Hematopoietic multipotent progenitor cell treated with erythropoietin and hydrocortisone succinate and interleukin-3 and kit ligand, for 6 days (in vitro differentiated cells): ENCODE results near the gene FOXN3.
"Not testable (repeated sequence)": the region's sequence is repeated elsewhere in the genome, so short reads cannot be mapped to it uniquely, and the experiment has no call there.

Experiments used
- DNase-seq: peaks from one replicate; pipeline ENCODE4 v3.0.0-alpha.2; 2015

FOXN3 gene

DNA sequence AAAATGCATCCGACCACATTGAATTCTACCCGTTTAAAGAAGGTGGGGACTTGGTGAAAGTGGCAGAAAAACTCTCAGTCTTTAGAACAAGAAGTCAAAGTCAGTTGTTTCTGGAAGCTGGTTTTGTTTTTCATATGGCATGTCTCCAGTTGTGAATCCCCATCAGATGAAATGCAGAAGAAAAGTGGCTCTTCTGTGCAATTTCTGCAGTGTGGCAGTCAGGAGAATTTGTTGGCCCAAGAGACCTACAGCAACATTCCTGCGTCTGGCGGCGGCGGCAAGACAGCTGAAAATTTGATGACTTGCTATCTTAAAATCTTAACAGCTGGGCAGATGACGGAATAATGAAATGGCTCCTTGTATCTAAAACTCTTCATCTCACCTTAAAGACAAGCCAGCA is 201.5 kb downstream of the FOXN3 start:
- DNase-seq = no peak

DNA sequence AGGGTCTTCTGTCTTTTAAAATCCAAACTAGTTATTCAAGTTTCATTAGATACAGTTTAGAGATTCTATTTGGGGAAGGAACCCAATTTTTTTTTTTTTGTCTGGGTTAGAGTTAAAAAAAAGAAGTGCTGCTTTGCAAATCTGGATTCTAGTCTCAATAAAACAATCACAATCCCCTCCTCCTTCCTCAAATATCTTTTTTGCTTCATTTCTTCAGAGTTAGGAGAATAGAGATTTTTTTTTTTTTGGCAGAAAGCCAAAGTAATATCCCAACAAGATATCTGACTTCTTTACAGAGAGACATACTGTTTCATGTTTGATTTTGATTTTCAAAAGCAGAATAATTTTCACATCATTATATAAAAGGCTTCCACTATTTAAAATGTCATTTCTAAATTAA is 201.9 kb downstream of the FOXN3 start:
- no peak for DNase-seq

DNA sequence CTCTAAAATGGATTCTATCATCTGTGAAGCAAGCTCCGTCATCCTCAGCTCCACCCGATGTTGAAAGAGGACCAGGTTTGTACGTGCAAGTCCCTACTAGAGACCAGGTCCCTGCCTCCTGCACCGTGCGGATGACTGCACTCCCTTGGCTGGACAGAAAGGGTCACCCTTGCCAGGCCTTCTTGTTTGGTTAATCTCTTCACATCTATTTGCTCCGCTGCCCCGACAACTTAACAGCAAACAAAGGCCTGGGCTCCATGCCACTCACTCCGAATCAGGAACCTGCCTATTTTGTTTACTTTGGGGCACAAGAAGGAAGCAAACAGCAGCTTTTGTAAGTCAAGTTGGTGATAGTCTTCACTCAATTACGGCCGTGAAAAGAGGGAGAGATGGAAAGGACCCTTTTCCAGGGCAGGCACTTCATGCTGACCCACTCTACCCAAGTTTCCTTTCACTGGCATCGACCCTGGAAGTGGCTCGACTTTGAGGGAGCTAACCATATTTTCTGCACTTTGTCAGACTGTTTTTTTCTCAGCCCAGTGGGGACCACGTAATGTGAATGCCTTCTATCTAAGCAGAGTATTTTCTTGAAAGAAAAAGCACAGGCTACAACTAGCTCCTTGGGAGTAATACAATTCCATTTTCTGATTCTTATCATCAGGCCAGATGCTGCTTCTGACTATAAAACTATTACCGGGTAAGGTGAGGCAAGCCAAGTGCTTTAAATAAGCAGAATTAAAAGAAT is 202.6 kb downstream of the FOXN3 start:
- DNase-seq = peak; percentile 19

DNA sequence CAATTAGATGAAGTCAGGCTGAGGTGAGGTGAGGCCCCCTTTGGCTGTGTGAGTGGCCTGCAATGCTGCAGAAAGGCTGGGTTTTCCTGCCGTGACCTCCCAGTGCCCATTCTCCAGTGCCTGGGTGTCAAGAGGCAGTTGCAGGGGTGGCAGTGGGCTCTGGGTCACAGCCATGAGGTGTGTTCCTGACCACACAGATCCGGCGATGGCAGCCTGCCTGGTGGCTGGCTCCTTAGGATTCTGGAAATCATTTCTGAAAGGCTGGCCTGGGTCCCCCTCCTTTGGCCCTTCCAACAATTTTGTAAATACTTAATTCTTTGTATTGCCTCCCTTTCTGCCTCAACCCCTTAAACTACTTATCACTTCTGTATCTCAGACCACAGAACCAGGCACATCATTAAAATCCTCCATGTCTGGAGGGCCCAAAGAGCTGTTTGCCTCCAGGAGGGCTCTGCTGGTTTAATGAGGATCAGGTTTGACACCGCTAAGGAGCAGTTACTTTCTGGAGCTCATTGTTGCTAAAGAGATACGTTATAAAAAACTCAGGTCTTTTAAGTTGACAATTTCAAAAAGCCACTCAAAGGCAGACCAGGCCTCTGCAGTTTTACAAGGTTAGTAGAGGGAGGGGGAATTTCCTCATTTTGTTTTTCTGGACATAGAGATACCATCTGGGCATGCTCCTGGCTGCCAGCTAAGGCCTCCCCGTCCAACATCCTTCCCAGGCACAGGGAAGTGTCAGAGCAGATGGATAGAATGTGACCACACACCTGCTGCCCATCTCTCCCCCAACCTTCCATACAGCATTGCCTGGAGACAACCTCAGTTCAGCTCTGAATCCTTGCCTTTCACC is 204.4 kb downstream of the FOXN3 start:
- DNase-seq = no peak

DNA sequence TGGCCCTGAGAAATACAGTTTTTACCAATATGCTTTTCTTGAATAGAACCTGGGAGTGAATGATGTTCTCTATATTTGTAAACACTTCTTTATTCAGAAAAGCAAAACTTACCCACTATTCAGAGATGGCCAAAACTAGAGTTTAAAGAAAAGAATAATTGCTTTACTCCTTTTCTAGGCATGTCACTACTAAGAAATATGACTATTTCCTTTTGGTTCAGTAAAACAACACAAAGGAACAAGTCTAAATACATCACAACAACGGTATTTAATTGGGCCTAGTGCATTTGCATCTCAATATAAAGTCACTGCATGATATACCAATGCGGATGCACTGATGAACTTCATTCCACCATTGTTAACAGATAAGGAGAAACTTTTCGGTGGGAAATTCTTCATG is 207.5 kb downstream of the FOXN3 start:
- no peak for DNase-seq

DNA sequence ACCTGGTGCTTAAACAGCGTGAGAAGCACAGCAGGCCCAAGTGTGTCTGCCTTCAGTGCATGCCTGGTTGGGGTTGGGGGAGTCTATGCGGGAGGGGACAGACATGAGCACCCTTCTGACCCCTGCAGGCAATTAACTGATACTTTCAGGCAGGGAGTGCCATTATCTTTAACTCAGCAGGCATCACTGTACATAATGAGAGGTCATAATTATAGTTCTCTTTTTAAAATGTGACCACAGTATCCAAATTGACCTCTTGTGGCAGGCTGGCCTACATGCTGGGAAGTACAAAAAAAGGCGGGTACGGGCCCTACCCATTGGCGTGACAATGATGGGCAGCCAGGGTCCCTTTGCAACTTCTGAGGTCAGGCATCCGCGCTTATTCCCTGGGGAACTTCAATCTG is 209.1 kb downstream of the FOXN3 start:
- DNase-seq = peak; percentile 40

DNA sequence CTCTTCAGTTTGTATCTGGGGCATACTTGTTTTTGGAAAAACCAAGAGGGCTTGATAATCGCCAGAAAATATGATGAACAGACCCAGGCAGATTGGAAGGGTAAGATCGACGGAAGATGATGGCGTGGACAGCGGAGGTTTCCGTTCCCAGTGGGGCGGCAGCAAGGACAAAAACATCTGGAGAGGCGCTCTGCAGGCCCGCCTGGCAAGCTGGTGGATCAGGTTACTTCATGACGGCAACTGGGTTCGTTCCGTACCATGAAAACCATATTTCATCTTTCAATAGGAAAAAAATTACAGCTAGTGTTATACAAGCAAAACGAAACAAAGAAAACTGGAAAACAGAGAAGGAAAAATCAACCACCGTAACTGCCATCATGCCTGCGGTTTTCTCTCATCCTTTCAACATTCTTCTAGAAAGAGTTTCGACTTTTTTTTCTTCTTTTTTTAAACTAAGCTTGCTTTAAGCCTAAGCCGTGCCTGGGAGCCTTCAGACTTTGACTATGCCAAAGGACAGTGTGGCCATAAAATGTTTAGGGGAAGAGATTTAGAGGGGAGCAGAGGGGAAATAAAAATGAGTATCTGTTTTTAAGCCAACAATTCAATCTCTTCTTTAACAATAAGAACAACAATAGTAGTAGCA is 210.5 kb downstream of the FOXN3 start:
- DNase-seq = no peak

DNA sequence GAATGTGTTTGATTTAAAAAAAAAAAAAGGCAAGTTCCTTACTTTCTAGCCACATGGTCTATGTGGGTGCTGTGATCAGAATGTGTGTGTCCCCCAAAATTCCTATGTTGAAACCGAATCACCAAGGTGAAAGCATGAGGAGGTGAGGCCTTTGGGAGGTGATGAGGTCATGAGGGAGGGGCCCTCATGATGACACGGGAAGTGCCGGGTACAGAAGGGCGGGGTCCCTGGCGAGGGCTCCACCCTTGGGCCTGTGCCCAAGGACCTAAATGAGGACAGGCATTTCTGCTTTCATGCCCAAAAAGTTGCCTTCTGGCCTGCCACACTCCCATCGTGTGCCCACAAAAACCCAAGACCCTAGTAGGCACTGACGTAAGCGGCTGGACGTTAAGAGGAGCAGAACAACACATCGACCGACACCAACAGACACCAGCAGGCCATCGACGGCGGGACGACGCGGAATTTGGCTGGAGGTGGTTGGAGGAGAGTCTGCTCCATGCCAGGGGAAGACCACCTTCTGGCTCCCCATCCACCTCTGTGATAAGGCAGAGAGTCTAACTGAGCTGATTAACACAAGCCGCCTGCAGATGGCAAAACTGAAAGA is 211.8 kb downstream of the FOXN3 start:
- peak; percentile 68 for DNase-seq

DNA sequence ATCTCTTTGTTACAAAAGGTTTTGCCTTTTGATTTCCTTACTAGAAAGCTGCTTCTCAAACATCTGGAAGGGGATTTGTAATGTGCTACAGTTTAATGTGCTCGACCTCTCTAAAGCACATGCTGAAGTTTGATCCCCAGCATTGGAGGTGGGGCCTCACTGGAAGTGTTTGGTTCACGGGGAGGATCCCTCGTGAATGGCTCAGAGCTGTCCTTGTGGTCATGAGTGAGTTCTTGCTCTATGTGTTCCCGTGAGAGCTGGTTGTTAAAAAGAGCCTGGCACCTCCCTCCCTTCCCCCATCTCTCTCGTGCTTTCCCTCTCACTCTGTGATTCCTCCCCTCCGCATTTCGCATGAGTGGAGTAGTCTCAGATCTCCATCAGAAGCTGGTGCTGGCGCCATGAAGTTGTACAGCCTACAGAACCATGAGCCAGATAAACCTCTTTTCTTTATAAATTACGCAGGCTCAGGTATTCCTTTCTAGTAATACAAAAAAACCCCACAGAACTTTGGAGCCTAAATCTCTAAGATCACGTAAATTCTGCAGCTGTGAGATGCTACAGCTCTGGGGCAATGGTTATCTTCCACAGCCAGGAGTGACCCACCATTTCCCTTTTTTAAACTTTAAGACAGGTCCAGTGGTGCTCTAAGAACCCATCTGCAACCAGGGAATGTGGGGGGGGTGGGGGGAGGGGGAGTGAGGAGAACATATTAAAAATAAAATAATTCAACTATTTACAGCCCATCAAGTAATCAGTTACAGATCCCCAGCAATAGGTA is 214.4 kb downstream of the FOXN3 start:
- DNase-seq = no peak

DNA sequence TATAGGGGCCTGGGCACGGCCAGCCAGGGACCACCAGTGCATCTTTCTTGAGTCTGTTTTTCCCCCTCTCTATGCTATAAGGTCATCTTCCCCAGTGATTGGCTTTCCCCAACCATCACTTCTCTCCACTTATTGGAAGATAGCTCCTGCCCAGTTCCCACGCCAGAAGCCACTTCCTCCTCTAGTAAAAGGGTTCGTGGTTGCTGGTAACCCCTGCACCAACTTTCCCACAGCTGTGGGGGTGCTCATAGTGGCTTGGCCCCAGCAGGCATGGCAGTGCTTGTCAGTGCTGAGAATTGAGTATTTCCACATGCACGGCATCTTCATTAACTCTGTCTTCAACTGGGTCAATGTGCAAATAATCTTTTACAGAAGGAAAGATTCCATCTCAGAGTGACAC is 215.4 kb downstream of the FOXN3 start:
- no peak for DNase-seq

DNA sequence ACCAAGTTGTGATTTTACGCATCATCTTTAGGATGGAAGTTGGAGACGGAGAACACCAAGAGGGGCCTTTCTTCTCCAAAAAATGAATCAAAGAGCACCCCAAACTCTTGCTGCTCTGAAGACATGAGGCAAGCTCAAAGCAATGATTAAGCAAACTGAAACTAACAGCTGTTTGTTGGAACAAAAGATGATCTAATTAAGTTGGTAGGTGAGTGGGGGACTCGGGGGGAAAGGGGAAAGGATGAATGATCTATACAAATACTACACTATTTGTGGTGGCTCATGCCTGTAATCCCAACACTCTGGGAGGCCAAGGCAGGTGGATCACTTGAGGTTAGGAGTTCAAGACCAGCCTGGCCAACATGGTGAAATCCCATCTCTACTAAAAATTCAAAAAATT is 217.7 kb downstream of the FOXN3 start:
- DNase-seq = not testable (repeated sequence)

DNA sequence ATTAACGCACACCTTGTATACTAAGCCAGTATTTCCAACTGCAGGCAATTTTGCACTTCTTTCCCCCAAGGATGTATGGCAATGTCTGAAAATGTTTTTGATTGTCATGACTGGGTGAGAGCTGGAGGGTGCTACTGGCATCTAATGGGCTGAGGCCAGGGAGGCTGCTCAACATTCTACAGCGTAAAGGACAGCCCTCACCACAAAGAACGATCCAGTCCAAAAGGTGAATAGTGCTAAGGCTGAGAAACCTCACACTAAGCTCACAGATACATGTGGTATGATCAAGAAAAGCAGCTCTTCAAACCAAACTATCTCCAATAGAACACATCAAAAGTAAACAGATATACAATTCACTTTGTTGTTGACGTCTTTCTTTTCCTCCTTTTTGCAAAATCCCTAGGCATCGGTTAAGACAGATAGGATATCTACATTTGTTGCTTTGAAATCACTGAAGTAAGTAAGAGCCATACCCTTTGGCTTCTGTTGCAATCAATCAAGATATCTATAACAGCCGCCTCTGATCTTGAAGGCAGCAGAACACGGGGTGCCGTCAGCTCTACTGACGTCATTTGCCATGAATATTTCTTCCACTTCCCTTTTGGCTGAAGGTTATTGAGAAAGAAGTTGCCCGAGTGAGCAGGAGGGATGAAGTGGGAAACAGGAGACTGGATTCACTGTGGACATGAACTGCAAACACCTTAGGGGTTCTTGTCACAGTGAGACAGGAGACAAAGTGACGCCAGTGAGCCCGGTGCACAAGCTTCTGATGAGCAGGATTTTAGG is 218.3 kb downstream of the FOXN3 start:
- DNase-seq = peak; percentile 49

DNA sequence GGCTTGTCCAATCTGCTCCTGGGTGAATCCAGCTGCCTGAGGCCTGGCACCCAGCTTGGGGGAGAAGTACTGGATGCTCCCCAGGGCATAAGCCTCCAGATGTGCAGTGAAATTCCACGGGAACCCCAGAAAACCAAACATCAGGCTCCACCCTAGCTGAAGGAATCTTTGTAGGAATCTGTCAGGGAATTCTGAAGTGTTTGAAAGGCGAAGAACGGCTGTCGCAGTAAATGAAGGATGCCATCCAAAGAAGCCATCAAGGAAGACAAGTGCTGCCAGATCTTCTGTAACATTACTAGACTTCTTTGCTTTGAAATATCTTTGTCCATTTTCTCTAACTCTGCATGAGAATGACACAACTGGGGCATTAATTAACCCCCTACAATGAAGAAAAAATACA is 219.4 kb downstream of the FOXN3 start:
- no peak for DNase-seq

DNA sequence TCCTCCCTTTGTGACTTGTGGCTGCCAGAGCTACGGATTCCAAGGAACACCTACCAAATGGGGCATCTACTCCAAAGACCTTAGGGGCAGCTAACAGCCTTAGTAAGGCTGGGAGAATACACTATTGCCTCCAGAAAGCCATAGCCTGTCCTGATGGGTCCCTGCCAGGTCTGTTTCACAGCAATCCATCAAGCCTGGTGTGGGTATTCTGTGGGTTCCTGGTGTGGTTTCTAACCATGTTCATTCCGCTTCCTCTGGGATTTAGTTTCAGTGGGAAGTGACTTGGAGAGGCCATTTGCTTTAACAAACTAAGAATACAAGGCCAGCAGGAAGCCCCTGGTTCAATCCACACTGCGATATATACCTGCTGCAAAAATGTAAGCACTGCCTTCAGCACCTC is 220.5 kb downstream of the FOXN3 start:
- DNase-seq = no peak

DNA sequence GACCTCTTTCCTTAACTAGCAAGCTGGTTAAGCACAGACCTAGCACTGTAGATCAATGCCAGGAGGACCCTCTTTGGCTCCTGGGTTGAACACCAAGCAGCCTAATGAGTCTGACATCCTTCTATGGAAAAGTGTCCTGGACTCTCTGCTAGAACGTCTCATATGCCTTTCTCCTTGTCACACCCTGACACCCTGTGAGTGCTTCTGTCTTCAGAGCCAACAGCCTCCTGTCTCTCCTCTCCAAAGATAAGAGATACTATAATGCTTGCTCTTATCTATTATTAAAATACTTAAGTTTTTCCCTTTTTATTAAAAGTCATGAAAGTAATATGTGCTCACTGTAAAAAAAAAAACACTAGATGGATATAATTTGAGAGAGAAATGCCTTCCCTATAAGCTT is 222.7 kb downstream of the FOXN3 start:
- DNase-seq = peak; percentile 71

DNA sequence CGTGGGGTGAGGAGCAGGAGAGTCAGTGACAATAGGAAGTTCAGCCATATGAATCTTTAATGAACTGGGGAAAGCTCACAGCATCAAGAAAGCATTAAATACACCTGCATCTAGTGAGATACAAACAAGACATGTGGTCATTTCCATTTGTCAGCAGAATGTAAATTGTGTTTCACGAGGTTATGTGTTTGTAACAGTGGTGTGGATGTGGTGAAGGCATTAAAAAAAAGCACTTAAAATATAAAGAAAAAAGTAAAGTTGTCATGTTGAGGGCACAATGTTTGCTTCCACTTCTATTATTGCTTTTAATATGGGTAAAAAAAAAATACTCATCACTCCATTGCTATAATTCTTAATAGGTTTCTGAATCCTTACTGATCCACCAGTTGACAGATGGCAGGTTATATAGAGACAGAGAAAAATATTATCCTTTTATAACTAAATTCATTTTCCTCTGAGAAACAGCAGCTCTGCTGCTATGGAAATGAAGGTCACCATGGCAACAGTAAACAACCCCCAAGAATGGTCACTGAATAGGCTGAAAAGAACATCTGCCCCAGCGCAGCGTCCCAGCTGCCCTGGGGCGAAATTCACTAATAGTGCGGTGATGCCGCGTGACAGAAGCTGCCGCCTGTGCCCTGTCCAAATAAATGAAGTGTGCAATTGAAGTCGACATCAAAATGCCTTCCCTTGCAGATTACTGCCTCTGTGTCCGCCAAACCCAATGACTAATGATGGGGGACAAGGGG is 226.1 kb downstream of the FOXN3 start:
- no peak for DNase-seq

DNA sequence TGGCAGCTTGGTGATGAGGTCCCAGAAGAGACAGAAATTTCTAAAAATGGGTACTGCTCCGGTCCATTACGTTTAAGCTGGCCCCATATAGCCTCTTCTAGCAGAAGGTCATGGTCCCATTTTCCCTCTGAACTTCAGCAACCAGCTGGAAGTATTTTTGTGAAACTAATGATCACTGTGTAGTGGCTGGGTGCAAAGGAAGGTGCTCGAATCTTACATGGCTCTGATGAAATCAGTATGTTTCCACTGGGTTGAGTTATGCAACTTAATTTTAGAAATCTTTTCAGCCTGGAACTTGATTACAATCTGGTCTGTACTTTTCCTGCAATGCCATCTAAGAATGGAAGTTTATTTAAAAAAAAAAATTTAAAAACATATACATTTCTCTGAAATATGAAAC is 228.5 kb downstream of the FOXN3 start:
- no peak for DNase-seq

DNA sequence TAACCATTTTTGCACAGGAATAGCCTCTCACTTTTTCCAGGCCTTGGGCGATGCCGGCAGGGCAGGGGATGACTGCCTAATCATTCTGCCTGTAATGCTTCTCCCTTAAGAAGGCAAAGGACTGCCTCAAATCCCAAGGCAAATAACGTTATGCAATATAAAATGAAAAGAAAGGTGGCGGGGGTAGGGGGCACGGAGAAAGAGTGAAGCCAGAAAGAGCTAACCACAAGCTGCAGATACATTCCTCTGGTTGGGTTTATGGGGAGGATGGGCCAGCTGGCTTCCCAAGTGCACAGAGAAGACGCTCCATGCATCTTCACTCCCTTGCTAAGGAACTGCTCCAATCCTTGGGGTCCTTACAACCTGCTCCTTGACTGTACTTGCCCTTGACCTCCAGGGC is 229.5 kb downstream of the FOXN3 start:
- no peak for DNase-seq

DNA sequence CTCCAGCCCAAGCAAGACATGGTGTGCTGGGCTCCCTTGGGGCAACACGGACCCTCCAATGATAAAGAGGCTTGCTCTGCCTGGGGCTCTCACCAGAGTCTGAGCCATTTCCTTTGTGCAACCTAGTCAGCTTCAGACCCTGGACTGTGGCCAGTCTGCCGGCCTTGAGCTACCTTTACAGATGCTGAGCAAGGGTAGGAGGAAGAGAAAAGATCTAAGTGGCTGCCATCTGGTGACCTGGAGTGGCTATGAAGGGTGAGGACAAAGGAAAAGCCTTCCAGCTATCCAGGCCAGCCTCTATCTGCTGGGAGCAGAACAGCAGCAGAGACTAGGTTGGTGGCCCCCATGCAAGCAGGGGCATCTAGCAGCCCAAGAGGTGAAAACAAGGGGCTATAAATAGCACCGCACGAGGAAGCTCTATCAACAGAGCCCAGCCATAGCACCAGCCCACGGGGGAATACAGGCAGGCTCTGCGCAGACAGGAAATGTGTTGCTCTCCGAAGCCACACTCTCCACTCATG is 230.1 kb downstream of the FOXN3 start:
- peak; percentile 31 for DNase-seq

DNA sequence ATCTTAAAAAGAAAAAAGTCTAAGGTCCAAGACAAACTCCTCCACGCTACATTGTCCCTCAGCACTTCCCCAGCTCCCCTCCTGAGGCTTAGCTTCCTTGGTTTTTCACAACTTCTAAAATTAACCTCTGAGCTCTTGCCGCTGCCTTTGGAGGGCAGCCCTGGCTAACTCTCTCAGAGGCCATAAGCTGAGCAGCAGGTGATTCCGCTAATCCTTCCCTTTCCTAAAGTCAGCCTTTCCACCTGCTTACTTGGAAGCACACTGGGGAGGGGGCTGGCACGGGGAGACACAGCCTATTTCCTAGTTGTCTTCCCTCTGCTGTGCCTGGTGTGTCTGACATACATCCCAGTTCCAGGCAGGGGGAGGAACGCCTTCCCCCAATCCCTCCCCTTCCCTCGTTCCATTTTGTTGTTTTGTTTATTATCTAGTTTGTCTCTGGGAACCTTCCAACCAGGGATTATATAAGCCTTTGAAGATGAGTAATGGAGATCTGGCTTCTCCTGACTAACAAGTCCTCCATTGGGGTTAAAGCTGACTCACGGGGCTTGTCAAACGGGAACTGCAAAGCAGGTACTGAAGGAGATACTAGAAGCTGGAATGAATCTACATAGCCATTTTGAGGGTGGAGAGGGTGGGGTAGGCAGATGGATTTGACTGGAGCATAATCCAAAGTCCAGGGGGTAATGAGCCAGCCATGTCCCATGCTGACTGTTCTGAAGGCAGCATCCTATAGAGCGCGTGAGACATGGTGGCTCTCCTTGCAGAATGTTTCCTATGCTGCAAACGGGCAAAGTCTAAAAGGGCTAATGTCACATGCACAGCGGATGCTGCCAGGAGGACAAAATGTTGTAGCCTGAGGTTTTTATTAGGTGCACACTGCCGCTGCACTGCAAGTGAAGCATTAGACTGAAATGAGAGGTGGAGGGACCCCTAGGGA is 230.8 kb downstream of the FOXN3 start:
- DNase-seq = no peak
